CD4-positive, alpha-beta T cell treated with Interleukin-1 beta for 1 hour (primary cell): Measurements from ENCODE around the gene LYSMD4.

Experiments used
- DNase-seq, 2 donors: peaks; one replicate each; pipeline ENCODE4 v3.0.0-alpha.2; 2020 to 2022

The LYSMD4 gene

DNA sequence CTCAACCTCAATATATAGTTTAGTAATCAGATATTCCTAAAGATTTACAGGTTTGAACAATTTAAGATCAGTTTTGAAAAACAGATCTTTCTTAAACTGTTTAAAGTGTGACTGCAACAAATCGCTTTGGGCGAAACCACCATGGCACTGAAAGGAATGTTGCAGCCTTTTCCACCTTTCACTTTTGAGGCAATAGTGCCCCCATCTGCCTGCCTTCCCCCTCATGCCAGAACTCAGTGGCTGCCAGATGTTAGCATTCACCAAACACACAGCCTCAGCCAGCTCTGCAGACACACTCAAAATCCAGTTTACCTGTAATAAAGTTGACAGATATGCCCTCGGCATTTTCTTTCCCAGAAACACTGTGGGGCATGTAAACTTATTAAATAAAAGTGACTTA lies 3.3 kb downstream of the LYSMD4 start:
- no peak for DNase-seq

DNA sequence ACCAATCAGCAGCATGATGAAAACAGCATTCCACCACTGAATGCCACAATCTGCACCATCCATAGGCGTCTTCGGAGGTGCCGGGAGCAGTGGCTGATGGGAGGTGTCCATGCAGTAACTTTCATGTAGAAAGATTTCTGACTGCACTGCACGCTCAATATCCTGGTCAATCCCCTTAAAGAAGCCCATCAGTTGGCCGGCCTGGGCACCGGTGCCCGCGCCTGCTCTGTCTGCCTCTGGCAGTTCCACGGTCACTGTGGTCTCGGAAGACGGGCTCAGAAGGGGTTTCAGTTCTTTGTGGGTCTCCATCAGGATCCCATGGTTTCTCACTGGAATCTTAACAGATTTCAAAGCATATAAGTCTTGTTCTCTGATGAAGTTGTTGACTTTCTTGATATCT lies 3.9 kb downstream of the LYSMD4 start:
- DNase-seq: no peak

DNA sequence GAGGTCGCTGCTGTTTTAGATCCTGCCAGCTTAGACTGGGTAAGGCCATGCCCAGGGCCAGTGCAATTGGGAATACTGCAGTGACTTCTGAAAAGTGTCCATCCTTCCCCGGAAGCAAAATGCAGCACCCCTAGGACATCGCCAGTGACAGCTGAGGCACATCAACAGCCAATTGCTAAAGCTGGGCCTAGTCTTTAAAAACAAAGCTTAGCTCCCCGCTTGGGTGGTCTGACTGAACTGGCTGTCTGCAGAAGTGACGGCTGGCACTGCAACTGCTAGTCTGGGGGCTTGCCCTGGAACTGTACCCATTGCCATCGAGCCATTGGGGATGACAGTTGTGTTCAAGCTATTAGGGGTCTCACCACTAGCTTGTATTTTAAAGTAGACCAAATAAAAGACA lies 4.3 kb downstream of the LYSMD4 start:
- DNase-seq: no peak

DNA sequence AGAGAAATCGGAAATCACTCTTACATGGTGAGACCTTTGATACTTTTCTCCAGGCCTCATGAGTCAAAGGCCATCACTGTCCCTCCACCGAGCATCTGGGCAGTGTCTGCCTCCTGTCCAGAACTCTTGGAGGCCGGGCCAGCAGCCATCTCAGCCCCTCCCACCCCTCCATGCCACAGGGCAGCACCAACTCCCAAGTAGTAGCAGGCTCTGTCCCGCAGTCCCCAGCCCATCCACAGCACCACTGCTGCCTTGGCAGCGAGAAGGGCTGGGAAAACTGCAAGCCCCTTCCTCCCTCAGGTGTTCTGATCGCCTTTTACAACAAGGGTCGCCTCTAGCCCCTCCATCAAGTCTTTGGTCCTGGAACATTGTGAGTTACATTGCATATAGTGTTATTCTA lies 5.5 kb downstream of the LYSMD4 start:
- no peak for DNase-seq

DNA sequence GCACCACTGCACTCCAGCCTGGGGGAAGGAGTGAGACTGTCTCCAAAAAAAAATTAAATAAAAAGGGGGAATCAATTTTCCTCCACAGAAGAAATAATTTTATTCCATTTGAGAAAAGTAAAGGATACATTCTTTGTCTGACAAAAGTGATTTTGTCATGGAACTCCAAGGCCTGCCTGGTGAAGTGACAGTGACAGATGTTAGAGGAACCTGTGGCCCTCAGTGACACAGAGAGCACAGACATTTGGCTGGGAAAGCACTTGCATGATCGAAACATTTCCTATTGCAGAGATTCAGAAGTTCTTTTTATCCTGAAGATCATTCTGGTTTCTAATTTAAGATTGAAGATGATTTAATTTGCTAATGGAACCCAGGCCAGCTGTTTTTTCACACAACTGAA lies 5.9 kb downstream of the LYSMD4 start:
- DNase-seq: no peak

DNA sequence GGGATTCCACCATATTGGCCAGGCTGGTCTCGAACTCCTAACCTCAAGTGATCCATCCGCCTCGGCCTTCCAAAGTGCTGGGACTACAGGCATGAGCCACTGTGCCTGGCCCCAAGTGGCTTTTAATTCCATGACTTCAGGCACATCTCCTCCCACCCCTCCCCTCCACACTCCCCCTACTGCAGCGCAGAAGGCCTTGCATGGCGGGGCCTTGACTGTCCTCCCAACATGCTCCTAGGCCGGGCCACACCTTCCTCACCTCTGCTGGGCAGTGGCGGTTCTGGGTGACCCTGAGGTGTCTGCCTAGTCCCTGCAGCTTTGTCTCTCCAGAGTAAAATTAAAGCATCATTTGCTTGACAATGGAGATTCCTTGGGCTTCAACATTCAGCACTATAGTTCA lies 6.9 kb downstream of the LYSMD4 start:
- DNase-seq: no peak

DNA sequence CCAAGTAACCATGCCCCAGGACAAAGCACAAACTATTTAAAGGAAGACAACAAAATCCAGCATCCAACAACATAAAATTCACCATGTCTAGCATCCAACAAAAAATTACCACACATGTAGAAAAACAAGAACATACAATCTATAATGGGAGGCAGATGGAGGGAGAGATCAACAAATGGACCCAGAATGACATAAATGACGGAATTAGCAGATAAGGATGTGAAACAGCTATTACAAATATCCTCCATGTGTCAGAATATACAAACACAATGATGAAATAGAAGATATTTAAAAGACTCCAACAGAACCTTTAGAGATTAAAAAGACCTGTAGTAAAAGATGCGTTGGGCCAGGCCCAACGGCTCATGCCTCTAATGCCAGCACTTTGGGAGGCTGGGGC lies 10.8 kb downstream of the LYSMD4 start:
- no peak for DNase-seq

DNA sequence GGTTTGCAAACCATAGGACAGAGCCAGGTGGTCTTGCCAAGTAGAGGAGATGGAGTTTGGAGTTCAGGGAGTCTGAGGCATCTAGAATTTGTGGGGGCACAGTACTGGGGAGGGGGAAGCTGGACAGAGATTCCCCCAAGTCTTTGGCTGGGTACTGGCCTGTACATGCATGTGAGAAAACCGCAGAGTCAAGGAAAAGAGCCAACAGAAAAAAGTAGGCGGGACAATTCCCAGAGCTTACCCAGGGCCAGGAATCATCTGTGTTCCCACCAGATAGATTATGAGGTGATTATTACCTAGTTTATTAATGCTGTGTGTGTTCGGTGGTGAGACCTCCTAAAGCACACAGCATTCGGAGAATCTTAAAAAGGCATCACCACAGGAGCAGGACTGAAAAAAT lies 11.3 kb downstream of the LYSMD4 start:
- no peak for DNase-seq

DNA sequence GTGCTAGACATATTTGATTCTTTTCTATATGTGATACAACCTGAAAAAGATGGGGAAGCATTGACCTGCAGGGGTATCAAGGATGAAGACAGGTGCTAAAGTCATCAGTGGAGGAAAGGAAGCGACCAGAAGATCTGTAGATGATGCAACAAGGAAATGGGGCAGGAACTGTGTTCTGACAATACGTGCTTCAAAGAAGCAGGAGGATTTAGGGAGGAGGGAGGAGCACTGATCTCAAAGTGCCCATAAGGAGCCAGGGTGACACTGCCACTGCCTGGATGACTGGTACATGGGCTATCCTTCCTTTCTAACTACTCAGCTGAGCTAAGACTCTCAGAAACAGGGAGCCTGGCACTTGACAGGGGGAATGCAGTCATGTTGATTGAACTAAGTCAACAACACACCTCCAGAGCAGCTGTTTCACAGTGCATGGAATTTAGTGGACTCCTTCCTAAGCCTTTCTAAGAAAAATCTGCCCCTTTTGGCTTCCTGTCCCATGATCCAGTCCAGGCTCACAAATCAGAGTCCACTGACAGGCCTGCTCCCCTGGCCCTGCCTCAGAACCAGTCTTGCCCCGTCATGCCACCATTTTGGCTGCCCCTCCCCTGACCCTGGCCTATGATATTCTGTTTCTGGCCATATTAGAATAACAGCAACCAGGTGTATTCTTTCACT lies 12.0 kb downstream of the LYSMD4 start:
- DNase-seq: no peak

DNA sequence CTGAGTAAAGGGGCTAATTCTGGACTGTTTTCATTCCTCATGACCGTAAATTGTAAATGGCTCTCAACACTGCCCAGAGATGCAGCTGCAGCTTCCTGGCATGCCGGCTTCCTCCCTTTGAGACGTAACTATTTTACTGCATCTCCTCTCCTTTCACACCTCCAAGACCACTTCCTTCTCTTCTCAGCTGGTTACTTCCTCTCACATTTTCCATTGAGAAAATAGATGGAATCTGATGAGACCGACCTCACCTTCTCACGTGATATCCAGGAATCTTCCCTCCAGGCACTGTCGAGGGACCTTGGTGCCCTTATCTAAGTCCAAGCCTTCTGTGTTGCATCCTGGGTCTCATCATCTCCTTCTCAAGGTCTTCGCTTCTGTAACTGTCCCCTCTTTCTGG lies 12.7 kb downstream of the LYSMD4 start:
- no peak for DNase-seq

DNA sequence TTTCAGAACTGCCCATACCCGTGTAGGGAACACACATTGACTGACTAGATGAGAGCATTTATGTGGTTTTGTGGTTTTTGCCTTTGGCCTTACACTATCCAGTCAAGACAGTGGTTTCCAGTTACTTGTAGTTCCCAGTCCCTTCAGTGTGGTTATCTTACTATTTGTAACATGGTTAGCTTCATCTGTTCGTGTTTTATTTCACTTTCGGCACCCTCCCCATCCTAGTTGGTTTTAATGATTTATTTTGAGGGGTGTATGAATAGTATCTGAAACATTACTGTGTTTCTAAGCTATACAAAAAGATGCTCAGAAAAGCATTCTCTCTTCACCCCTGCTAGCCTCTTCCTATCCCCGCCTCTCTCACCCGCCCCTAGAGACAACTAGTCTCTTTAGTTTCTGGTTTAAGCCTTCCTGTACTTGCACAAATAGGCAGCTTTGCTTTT lies 14.1 kb downstream of the LYSMD4 start:
- no peak for DNase-seq

DNA sequence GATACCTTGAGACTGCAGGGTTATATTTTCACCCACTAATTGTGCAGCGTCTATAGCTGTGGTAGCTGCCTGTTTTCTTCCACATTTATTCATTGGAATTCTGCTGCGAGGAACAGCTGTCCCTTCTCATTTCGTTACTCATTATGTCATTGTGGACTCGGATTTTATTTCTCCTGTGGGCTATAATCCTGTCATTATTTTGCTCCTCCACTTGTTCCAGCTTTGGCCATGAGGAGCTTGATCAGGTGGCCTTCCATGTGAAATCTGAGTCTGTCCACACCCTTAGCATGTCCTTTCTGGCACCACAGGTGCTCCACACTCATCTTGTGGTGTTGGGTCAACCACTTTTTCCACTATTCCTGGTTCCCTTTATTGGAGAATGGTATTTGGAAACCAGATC lies 14.8 kb downstream of the LYSMD4 start:
- no peak for DNase-seq

DNA sequence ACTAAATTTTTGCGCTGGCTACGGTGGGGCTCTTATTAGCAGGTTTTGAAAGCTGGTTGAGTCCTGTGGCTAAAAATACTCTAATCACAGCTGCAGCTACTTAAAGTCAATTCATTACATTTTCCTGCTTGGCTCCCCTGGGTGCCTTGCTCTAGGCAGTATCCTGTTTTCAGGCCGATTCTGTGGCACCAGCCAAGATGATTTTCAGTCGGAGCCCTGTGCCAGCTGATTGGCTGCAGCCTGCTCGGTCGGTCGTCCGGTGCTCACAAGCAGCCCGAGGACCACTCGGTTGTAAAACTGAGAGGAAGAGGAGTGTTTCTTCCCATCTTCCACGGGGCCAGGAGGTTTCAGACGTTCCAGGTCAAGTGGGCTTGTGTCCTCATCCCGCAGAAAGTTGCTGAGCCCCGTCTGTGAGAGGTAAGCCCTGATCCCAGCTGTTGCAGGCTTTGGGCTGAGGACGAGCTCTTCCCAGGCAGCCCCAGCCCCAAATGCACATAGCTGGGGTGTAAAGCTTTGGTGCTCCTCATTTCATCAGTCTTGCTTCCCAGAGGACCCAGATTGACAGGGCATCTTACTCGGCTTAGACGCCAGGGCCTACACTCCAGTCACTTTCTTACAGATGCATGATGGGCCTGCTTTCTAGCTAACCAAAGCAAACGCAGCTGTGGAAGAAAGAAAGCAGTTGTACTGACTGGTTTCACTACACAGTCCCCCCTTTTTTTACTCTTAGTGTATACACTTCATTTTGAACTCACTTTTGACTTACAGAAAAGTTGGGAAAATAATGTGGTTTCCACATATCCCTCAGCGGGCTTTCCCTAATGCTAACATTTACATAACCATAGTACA lies 15.9 kb downstream of the LYSMD4 start:
- no peak for DNase-seq

DNA sequence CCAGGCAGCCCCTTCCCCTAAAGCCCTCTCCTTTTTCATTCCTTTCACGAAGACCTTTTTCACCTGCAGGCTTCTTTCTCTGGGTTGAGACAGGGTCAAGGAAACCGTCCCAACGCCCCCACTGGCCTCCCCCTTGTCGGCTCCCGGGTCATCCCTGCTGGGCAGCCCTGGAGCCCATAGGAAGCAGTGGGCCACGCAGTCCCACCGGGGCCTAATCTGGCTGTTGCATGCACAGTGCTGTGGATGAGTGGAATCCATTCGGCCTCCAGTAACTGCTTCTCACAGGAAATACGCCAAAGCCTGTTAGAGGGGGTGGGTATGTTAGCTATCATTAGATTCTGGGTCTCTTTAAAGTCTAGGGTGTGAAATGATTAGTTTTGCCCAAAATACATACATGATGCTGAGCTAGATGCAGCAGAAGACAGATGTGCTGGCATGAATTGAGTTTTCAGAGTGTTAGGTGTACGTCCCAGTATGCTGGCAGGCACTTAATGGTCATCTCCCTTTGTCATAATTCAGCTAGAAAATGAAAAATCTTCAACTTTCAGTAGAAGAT lies 16.6 kb downstream of the LYSMD4 start:
- DNase-seq: no peak

DNA sequence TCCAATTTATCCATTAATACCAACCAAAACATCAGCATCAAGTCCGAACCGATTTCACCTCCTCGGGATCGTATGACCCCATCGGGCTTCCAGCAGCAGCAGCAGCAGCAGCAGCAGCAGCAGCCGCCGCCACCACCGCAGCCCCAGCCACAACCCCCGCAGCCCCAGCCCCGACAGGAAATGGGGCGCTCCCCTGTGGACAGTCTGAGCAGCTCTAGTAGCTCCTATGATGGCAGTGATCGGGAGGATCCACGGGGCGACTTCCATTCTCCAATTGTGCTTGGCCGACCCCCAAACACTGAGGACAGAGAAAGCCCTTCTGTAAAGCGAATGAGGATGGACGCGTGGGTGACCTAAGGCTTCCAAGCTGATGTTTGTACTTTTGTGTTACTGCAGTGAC lies 20.8 kb downstream of the LYSMD4 start:
- DNase-seq: no peak

DNA sequence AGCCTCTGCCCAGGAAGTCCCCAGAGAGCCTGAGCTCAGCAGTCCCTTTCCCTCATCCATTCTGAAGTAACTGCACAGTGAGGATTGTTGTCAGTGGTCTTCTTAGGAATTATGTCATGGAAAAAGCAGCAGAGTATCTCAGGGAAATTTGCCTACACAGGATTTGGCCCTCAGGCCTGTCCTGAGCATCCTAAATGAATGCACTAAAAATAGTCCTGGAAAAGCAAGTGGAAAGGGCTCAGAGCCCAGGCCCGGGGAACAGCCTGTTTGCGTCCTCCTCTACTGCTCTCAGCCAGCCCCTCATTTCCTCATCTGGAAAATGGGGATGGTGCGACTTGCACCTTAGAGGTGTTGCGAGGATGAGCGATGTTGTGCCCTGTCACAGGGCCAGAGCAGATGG lies 21.6 kb downstream of the LYSMD4 start:
- DNase-seq: no peak

DNA sequence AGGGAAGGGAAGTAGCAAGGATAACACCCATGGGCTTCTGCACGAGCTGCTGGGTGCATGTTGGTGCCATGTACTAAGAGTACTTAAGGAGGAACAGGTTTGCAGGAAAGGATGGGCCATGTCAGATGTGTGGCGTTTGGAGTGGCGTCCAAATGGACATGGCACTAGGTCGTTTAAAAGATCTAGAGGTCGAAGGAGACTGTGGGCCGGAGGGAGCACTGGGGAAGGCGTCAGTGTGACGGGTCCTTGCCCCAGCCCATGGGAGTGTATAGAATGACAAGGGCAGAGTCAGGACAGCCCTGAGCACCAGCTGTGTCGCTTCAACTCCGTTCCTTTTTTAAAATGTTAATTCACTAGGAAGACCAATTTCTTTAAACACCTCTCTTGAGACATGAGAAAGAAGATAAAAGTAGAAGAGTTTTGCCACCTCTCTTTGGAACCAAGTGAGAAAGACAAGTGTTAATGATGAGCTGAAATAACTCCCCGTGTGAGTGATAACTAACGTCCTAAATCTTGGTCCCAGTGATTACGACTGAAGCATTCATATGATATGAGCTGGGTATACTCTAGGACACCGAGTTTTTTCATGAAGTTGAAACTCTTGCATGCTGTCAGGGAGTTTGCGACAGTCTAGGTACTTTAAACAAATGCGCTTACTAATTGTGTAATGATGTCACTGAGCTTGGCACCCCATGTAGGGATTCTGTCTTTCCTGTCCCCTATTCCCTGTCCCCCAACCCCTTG lies 23.8 kb downstream of the LYSMD4 start:
- DNase-seq: no peak

DNA sequence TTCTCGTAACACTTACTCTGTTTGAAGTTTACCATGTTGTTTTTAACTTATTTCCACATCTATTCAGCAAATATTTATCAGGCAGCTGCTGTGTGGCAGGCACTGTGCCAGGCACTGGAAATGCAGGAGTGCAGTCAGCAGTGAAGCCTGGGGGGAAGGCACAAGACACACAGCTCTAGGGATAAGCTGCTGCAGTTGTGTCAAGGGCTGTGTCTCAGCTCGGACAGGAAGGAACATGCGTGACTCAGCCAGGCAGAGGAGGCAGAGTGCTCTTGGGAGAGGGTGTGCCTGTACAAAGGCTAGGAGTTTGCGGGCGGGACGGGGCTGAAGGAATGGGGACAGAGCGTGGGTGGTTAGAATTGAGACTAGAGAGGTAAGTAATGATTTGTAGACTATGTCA lies 24.7 kb downstream of the LYSMD4 start:
- no peak for DNase-seq

DNA sequence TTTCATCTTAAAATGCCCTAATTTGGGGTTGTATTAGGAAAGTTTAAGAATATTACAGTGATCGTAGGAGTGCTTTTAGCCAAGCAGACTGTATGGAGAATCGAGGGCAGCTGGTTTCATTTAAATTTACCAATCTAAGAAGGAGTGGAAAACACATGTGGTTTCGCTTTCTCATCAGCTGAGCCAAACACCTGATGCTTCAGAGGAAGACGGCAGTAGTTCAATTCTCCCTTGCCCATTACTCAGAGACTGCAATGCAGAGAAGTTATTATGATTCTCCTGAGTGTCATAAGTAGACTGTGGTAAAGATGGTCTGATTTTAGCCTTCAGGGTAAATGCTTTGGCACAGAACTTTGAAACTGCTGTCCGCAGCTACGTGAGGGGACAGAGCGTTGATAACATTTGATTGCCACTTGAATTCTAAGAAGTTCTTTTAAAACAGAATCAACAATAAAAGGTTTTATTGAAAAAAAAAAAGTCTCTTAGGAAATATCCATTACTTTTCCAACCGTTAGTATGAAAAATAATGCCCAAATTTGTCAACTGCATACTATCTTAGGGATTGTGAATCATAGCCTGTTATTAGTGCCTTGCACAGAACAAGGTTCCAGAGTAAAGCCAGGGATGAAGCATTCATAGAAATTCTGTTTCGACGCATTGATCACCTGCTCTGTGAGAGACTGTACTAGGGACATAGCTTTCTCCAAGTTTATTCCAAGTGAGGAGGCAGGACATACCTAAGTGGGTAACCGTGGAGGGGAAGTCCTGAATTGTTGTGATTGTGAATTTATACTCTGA lies 25.6 kb downstream of the LYSMD4 start:
- no peak for DNase-seq

DNA sequence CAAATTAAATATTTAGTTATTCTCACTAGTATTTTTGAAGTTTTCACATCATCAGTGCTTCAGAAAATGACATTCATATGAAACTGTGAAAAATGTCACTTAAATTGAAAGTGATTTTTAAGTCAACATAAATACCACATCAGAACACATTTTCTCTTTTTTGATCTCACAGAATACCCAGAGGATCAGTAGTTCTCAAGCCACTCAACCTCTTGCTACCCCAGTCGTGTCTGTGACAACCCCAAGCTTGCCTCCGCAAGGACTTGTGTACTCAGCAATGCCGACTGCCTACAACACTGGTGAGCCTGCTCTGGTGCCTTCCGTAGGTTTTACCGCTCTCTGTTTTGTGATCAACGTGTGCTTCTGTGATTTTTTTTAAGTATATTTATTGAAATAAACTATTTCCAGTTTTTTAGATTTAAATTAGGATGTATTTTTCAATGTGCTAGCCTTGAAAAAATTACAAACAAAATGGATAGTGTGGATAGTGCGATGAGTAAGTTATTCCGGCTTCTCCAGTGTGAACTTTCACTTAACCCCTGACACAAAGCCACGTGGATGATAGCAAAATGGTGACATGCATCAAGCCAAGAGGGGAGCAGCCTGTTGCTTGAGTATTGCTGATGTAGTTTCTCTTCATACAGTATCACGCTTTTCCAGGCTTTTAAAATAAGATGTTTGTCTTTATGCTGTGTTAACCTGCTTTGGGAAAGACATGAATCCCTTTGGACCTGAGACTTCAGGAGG lies 26.5 kb downstream of the LYSMD4 start:
- peak; percentile 24 for DNase-seq

DNA sequence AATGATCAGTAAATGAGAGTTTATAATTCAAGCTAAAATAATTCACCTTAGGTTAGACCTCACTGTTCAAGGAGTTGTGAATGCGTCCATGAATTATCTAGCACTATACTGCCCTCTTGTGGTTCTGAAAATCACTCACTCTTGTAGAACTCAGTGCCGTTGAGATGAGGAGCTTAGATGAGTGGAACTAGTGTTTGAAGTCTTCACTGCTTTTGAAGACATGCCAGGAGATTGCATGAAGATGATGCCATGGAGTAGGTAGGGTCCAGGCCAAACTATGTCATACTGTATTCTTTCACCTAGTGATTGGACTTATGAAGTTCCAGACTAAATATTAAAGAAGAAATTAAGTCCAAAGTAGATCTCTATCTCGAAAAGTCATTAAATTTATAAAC lies 28.8 kb downstream of the LYSMD4 start:
- peak; percentile 43 to 79 for DNase-seq
